Body of pancreas (tissue), 4 donors: ENCODE results near the gene UTF1.

Source experiments
- POLR2A ChIP-seq, 3 donors: fragments of 450-650 bp; IDR thresholded peaks; one replicate each; pipeline ENCODE4 v1.6.1; 2016; ENCODE audit warnings: antibody characterized with exemption in 3 of 3, mild to moderate bottlenecking in 2 of 3
- TF ChIP-seq, protein P1 (sequence below), 7 experiments: fragments of 450-650 bp in 4 of 7; fragments of 200-600 bp in 3 of 7; sonication (generic) in 3 of 7; IDR thresholded peaks; one replicate each; pipeline ENCODE4 v1.5.1; 2016 to 2019; ENCODE audit warnings: antibody characterized with exemption in 7 of 7

GRCh38 chr10:133224076-133224475, 5.9 kb upstream of the UTF1 start:
- TF ChIP-seq POLR2A (IDR thresholded peaks at IDR 0.05): no peak
- TF ChIP-seq, protein P1, sequence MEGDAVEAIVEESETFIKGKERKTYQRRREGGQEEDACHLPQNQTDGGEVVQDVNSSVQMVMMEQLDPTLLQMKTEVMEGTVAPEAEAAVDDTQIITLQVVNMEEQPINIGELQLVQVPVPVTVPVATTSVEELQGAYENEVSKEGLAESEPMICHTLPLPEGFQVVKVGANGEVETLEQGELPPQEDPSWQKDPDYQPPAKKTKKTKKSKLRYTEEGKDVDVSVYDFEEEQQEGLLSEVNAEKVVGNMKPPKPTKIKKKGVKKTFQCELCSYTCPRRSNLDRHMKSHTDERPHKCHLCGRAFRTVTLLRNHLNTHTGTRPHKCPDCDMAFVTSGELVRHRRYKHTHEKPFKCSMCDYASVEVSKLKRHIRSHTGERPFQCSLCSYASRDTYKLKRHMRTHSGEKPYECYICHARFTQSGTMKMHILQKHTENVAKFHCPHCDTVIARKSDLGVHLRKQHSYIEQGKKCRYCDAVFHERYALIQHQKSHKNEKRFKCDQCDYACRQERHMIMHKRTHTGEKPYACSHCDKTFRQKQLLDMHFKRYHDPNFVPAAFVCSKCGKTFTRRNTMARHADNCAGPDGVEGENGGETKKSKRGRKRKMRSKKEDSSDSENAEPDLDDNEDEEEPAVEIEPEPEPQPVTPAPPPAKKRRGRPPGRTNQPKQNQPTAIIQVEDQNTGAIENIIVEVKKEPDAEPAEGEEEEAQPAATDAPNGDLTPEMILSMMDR (IDR thresholded peaks at IDR 0.05): no peak
